ENCODE data around the gene DLGAP1. TPM values are rescaled to one million over a fixed set of nuclear protein-coding genes. Genes with fewer than 3 reads are reported as not detected.

Gene DLGAP1
- total RNA-seq, 1 donor from 2014 or later = 5.4 TPM

DNA sequence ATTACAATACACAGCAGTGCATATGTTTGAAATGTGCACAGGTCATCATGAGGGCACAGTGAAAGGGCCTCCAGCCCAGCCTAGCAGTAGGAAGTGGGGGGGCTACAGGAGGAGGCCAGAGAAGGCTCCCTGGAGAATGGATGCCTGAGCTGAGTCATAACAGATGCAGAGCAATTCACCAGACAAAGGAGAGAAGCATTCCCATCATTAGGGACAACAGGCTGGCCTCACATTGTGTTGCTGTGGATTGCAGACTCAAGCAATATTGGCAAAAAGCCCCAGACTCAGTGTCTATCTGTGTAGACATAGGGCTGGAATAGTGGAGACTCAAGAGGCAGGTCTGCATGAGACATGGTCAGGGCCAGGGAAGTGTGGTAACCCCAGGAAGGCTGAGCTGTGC is 329.9 kb downstream of the DLGAP1 start:
- no peak overlapping the region for H3K4me3 ChIP-seq
- TF ChIP-seq, protein P1, sequence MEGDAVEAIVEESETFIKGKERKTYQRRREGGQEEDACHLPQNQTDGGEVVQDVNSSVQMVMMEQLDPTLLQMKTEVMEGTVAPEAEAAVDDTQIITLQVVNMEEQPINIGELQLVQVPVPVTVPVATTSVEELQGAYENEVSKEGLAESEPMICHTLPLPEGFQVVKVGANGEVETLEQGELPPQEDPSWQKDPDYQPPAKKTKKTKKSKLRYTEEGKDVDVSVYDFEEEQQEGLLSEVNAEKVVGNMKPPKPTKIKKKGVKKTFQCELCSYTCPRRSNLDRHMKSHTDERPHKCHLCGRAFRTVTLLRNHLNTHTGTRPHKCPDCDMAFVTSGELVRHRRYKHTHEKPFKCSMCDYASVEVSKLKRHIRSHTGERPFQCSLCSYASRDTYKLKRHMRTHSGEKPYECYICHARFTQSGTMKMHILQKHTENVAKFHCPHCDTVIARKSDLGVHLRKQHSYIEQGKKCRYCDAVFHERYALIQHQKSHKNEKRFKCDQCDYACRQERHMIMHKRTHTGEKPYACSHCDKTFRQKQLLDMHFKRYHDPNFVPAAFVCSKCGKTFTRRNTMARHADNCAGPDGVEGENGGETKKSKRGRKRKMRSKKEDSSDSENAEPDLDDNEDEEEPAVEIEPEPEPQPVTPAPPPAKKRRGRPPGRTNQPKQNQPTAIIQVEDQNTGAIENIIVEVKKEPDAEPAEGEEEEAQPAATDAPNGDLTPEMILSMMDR (IDR thresholded peaks at IDR 0.05) = no peak
- H3K27ac ChIP-seq = no peak overlapping the region
- no peak for DNase-seq
- H3K4me1 ChIP-seq = no peaks in the 10 kb centered on the region
- H3K9me3 ChIP-seq = no peaks in the 10 kb centered on the region
- H3K27me3 ChIP-seq = no peaks in the 10 kb centered on the region
- intact Hi-C loops (cut with DNase I) = no loop called here
- peak; percentile 33 for ATAC-seq
- H3K36me3 ChIP-seq = no peaks in the 10 kb centered on the region

DNA sequence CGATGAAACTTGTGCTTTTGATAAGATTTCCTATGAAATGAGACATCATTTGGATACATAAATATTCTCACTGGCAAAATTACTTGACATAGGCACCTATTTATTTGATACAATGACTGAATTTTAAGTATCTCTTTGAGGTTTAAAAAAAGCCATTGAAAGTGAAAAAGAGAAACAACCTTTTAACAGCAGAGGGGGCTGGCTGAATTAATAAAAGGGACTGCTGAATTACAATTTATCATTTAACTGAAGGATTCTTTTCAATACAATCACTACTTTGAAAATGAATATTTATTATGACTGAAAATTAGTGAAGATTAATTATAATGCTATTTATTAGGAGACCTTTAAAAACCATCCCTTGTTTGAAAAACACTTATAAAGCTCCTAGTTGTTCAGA is 335.3 kb downstream of the DLGAP1 start:
- ATAC-seq (no peak), DNase-seq (no peak)
- intact Hi-C loops (cut with DNase I) = no loop called here
- Histone ChIP-seq H3K4me3 (no peak overlapping the region), H3K36me3 (no peaks in the 10 kb centered on the region), H3K4me1 (no peaks in the 10 kb centered on the region), H3K27me3 (no peaks in the 10 kb centered on the region), H3K27ac (no peak overlapping the region), H3K9me3 (no peaks in the 10 kb centered on the region)
- TF ChIP-seq, protein P1 (IDR thresholded peaks at IDR 0.05) = no peak

DNA sequence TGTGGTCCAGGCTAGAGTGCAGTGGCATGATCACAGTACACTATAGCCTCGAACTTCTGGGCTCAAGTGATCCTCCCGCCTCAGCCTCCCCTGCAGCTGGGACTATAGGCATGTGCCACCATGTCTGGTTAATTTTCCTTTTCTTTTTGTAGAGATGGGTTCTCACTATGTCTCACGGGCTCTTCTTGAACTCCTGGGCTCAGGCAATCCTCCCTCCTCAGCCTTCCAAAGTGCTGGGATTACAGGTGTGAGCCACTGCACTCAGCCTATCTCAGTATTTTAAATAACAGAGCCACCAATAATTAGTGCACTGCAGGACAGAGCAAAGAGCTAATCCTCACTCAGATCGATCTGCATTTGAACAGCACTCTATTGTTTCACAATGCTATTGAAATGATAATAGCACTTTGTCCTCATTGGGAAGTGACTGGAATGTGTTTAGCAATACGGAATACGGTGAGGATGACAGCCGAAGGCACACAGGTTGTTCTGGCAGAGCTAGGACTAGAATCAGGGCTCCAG is 335.9 kb downstream of the DLGAP1 start:
- Histone ChIP-seq H3K27me3 (no peaks in the 10 kb centered on the region), H3K36me3 (no peaks in the 10 kb centered on the region), H3K4me3 (no peak overlapping the region), H3K27ac (no peak overlapping the region), H3K4me1 (no peaks in the 10 kb centered on the region), H3K9me3 (no peaks in the 10 kb centered on the region)
- no peak for ATAC-seq
- intact Hi-C loops (cut with DNase I) = no loop called here
- DNase-seq = no peak
- TF ChIP-seq, protein P1 (IDR thresholded peaks at IDR 0.05) = no peak

DNA sequence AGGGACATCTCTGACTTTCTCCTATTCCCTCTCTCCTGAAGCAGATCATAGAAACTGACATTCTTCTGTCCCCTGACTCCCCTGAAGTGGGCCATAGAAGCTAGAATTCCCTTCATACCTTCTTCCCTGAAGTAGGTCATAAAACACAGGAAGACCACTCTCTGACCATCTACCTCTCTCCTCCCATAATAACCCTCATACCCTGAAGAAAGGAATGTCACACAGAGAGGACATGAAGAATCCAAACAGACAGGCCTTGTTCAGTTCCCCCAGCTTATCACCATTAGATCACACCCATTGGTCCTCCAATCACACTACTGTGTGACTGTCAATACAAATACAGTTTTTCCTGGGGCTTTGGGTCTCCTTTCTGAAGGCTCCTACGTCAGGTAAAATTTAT is 347.1 kb downstream of the DLGAP1 start:
- DNase-seq (no peak), ATAC-seq (no peak)
- no peaks in the 10 kb centered on the region for H3K27me3 ChIP-seq
- H3K9me3 ChIP-seq = no peaks in the 10 kb centered on the region
- TF ChIP-seq, protein P1 (IDR thresholded peaks at IDR 0.05) = no peak
- intact Hi-C loops (cut with DNase I) = loop anchor here (5.0 kb wide), 1 partner anchor 949 kb away; no protein-coding TSS in a partner anchor
- no peaks in the 10 kb centered on the region for H3K36me3 ChIP-seq
- H3K4me3 ChIP-seq = no peak overlapping the region
- no peak overlapping the region for H3K27ac ChIP-seq
- H3K4me1 ChIP-seq = no peaks in the 10 kb centered on the region

DNA sequence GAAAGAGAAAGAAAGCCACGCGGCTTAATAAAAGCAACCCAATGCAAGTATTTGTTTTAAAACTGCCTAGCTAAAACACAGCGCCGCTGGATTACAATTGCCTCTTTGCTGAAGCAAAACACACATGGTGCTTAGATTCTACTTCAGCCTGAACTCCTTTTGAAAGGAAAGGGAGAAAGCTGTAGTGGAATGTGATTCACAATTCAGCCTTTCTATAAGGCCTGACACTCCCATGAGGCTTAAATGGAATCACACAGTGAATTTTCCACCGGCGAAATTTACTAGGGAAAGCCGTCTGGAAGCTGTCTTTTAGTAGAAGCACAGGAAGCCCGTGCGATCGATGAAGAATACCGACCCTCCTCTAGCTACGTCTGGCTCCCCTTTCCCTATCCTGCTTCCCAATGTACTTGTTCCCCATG is 348.0 kb downstream of the DLGAP1 start:
- Histone ChIP-seq H3K9me3 (no peaks in the 10 kb centered on the region), H3K27me3 (no peaks in the 10 kb centered on the region), H3K4me3 (no peak overlapping the region), H3K36me3 (no peaks in the 10 kb centered on the region), H3K27ac (no peak overlapping the region), H3K4me1 (no peaks in the 10 kb centered on the region)
- no peak for DNase-seq
- intact Hi-C loops (cut with DNase I) = loop anchor here (5.0 kb wide), 1 partner anchor 950 kb away; no protein-coding TSS in a partner anchor
- TF ChIP-seq, protein P1 (IDR thresholded peaks at IDR 0.05) = no peak
- no peak for ATAC-seq
